Measurements from ENCODE around the gene FRMD8. TPM values are rescaled to one million over a fixed set of nuclear protein-coding genes. Genes with fewer than 3 reads are reported as not detected.

FRMD8 gene
- total RNA-seq, 3 donors from 2014 or later (not counting 1 experiment from before 2014, with no cell fraction given), result 45.6 to 58.4 (median 57.7) TPM

GRCh38 chr11:65428578-65429067, 42.2 kb downstream of the FRMD8 start:
- peak overlapping the region; percentile 100 for H3K27ac ChIP-seq (ENCODE audit: low read length)
- peaks cover 41% of the 10 kb centered on the region for H3K4me1 ChIP-seq (ENCODE audit: control insufficient read depth, insufficient read depth, low read length)
- H3K27me3 ChIP-seq (ENCODE audit: control insufficient read depth, insufficient read depth, low read length), result no peaks in the 10 kb centered on the region
- ATAC-seq (no peak), DNase-seq (peak in 1 of 2 donors; percentile 51)
- Mint-ChIP-seq H3K27me3 (ENCODE audit: low read depth in 2 of 2) (no peaks in the 10 kb centered on the region), H3K4me1 (peaks cover 94 to 98% of the 10 kb centered on the region in 2 donors), H3K9me3 (no peaks in the 10 kb centered on the region), H3K27ac (peak overlapping the region; percentile 98 to 100), H3K4me3 (peak overlapping the region; percentile 95), H3K36me3 (peaks cover 7% of the 10 kb centered on the region)
- H3K36me3 ChIP-seq (ENCODE audit: control insufficient read depth, insufficient read depth, low read length), result peaks cover 22% of the 10 kb centered on the region
- no peak for TF ChIP-seq CTCF (IDR thresholded peaks at IDR 0.05)
- intact Hi-C loops (cut with micrococcal nuclease), result no loop called here
- no peaks in the 10 kb centered on the region for H3K9me3 ChIP-seq (ENCODE audit: control insufficient read depth, insufficient read depth, low read length)
- 29% methylated on average over 2 of the region's 5 CpGs for WGBS (ENCODE audit: insufficient coverage)
- H3K4me3 ChIP-seq (ENCODE audit: low read length), result no peak overlapping the region

- peak in 1 of 2 donors; percentile 40 for DNase-seq
- no peaks in the 10 kb centered on the region for H3K9me3 ChIP-seq (ENCODE audit: control insufficient read depth, insufficient read depth, low read length)
- peaks cover 90 to 94% of the 10 kb centered on the region in 2 donors for H3K4me1 Mint-ChIP-seq
- H3K27me3 Mint-ChIP-seq (ENCODE audit: low read depth in 2 of 2), result no peaks in the 10 kb centered on the region
- peaks cover 43% of the 10 kb centered on the region for H3K4me1 ChIP-seq (ENCODE audit: control insufficient read depth, insufficient read depth, low read length)
- H3K9me3 Mint-ChIP-seq, result no peaks in the 10 kb centered on the region
- H3K36me3 Mint-ChIP-seq, result peaks cover 7% of the 10 kb centered on the region
- H3K4me3 Mint-ChIP-seq, result peak overlapping the region; percentile 95
- no peaks in the 10 kb centered on the region for H3K27me3 ChIP-seq (ENCODE audit: control insufficient read depth, insufficient read depth, low read length)
- intact Hi-C loops (cut with micrococcal nuclease), result no loop called here
- H3K4me3 ChIP-seq (ENCODE audit: low read length), result peak overlapping the region; percentile 11
- ATAC-seq, result no peak
- H3K36me3 ChIP-seq (ENCODE audit: control insufficient read depth, insufficient read depth, low read length), result peaks cover 26% of the 10 kb centered on the region
- no peak for TF ChIP-seq CTCF (IDR thresholded peaks at IDR 0.05)
- peak overlapping the region; percentile 98 to 100 for H3K27ac Mint-ChIP-seq
- 28% methylated on average over 6 of the region's 9 CpGs for WGBS (ENCODE audit: insufficient coverage)
- peak overlapping the region; percentile 92 for H3K27ac ChIP-seq (ENCODE audit: low read length)
These were observed 42.7 kb downstream of the FRMD8 start for GRCh38 chr11:65429068-65429681.

GRCh38 chr11:65429724-65430405, 43.4 kb downstream of the FRMD8 start:
- no peaks in the 10 kb centered on the region for H3K9me3 ChIP-seq (ENCODE audit: control insufficient read depth, insufficient read depth, low read length)
- peak overlapping the region; percentile 92 for H3K27ac ChIP-seq (ENCODE audit: low read length)
- Mint-ChIP-seq H3K27me3 (ENCODE audit: low read depth in 2 of 2) (no peaks in the 10 kb centered on the region), H3K9me3 (no peaks in the 10 kb centered on the region), H3K27ac (peak overlapping the region; percentile 98 to 100), H3K4me1 (peaks cover 88 to 94% of the 10 kb centered on the region in 2 donors), H3K4me3 (peak overlapping the region; percentile 95), H3K36me3 (peaks cover 7% of the 10 kb centered on the region)
- WGBS (ENCODE audit: insufficient coverage), result 0% methylated on average over 6 of the region's 9 CpGs
- H3K36me3 ChIP-seq (ENCODE audit: control insufficient read depth, insufficient read depth, low read length), result peaks cover 33% of the 10 kb centered on the region
- no peaks in the 10 kb centered on the region for H3K27me3 ChIP-seq (ENCODE audit: control insufficient read depth, insufficient read depth, low read length)
- no peak for TF ChIP-seq CTCF (IDR thresholded peaks at IDR 0.05)
- ATAC-seq, result no peak
- H3K4me3 ChIP-seq (ENCODE audit: low read length), result peak overlapping the region; percentile 11
- intact Hi-C loops (cut with micrococcal nuclease), result loop anchor here (2.0 kb wide), 2 partner anchors 45 to 47 kb away; no protein-coding TSS in a partner anchor
- H3K4me1 ChIP-seq (ENCODE audit: control insufficient read depth, insufficient read depth, low read length), result peaks cover 44% of the 10 kb centered on the region
- DNase-seq, result peak in 1 of 2 donors; percentile 65

Measured in natural killer cell (primary cell).